GM21390 (cell line): ENCODE results near the gene CNTRL.

Experiments used
- ATAC-seq: cut with Tn5 transposase; IDR thresholded peaks from one replicate; pipeline ENCODE4 v1.9.1; 2021; ENCODE audit not compliant: unreplicated experiment

CNTRL gene

DNA sequence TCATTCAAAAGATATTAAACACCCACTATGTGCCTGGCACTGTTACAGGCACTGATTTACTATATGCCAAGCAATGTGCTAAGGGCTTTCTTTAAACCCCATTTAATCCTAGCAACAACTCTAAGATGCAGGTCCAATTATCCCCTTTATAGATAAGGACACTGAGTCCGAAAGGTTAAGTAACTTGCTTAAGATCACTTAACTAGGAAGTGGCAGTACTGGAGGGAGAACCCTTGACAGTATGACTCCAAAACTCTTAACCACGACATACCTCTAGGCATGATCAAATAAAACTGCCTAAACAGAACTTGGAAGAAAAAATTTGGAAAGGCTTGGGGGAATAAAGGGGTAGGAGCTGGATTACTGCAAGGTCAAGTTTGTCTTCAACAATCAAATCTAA, 125.2 kb downstream of the CNTRL start:
- no peak for ATAC-seq

DNA sequence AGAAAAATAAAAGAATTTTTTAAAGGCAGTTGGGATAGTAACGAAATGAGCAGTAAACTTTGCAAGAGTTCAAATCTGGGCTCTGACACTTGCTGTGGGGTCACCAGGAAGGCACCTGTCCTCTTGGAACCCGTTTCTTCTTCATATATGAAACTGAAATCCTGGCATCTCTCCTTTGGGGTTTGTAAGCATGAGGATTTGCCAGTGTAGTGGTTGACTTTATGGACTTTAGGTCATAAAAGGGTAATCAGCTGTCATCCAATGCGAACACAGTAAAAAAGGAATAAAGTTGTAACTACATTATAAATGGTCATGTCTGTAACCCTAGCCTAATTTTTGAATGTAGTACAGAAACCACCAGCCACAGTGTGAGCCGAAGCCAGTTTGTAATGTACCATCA, 125.6 kb downstream of the CNTRL start:
- no peak for ATAC-seq

DNA sequence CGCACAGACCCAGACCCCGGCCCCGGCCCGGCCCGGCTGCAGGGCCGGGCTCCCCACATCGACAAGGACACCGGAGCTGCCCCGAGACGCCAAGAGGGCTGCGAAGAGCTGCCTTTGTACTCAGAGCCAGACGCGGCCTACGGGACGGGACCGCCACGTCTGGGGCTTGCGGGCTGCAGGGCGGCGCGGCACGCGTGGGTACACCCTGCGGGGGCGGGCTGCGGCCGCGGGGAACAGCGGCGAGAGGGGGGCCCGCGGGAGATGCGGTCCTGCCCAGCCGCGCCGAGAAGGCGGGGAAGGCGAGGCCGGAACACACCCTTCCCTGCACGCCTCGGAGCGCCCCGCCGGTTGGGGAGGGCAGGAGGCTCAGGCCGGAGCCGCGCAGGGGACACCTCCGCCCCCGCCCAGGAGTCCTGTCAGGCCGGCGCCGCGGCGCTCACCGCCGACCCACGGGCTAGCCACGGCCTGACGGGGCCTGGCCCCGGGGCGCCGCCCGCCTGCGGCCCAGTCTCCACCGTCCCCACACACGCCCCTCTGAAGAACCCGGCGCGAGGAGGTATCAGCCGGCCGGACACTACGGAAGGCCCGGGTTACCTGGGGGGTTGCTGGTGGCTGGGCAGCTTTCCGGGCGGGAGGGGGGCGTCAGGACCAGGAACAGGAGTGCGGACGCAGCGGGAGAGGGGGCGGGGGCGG, 126.4 kb downstream of the CNTRL start:
- peak; percentile 18 for ATAC-seq

DNA sequence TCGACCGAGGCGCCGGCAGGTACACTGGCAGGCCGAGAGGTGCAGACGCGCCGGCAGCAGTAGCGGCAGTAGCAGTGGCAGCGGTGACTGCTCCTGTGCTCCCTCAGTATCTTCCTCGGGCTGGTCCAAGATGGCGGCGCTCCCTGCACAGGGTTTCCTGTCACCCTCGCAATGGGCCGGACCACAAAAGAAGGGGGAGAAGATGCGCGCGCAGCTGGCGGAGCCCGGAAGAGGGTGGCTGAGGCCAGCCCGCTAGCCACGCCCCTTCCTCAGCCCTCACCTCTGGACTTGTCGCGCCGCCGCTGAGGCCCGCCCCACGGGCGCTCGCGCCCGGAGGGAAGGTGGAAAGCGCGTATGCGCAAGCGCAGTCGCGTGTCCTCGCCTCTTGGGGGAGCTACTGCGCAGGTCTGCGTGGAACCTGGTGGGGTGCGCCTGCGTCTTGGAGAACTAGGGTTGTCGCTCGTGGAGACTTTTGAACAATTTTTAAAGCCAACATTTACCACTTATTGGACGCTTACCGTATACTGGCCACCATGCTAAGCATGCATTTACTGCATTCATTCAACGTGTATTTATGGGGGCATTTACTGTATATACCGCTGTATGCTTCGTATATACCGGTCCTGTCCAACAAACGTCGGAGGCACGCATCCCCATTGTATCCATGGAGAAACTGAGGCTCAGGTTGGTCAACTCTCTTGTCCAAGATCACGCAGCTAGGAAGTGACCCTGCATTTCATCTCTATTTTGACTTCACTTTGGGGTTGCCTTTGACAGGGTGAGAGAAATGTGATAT, 127.2 kb downstream of the CNTRL start, which contains the start of gene RAB14:
RAB14 (minus strand) TSS at position 132 of the 796 bp plus-strand sequence. CDS start 8,457 bp downstream, outside the sequence.
- ATAC-seq = peak; percentile 79

DNA sequence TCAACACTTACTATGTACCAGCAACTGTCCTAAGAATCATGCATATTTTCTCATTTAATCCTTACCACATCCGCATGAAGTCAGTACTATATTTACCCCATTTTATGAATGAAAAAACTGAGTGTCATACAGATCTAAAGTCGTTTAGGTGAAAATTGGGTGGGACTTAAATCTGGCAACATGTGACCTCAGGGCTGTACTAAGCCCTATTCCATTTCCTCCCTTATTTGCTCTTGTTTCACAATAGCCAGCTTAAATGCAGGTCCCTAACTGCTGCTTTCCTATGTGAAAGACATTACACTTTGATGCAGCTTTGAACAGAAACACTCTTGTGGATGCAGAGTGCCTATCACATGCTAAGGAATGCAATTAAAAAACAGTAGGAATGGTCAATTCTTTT, 129.4 kb downstream of the CNTRL start:
- ATAC-seq = no peak

DNA sequence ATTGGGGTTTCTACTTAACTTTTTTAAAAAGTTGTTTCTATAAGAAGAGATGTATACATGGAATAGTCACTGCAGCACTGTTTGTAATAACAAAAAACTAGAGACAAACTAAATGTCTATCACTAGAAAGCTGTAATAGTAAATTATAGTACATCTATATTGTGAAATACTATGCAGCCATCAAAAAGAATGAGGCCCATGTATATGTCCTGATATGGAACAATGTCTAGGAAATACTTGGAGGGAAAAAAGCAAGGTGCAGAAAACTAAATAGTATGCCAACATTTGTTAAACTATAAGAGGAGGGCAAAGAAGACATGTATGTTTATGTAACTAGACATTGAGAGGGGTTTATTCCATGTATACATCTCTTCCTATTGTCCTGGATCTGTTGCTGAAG, 129.9 kb downstream of the CNTRL start:
- ATAC-seq = no peak

DNA sequence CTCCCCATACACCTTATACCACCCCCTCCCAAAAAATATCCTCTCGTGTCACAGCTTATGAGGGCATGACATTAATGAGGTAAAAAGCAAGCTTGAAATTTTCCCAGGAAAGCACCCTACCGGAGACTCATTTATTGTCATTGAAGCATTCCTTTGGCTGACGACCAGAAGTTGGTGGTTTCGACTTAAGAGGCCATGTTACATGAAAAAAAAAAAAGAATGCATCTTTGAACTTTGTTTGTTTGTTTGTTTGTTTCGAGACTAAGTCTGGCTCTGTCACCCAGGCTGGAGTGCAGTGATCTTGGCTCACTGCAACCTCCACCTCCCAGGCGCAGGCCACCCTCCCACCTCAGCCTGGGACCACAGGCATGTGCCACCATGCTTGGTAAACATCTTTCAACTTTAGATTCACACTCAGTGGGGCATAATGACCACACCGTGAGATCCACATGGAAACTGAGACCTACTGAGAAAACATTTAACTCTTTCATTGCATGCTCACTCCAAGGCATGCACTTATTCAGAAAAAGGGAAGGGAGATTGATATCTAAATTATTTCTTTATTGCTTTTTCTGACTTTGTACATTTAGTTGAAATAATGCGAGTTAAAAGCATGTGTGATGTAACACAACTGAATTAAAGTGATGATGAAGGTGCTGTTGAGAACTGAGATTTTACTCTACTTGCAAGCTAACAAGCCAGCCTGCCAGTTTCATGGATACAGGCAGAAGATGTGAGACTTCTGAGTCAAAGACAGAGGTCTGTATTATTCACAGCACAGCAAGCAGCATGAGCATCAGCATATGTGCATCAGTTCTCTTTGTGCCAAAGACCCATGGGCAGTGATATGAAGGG, 132.0 kb downstream of the CNTRL start:
- peak; percentile 31 for ATAC-seq

DNA sequence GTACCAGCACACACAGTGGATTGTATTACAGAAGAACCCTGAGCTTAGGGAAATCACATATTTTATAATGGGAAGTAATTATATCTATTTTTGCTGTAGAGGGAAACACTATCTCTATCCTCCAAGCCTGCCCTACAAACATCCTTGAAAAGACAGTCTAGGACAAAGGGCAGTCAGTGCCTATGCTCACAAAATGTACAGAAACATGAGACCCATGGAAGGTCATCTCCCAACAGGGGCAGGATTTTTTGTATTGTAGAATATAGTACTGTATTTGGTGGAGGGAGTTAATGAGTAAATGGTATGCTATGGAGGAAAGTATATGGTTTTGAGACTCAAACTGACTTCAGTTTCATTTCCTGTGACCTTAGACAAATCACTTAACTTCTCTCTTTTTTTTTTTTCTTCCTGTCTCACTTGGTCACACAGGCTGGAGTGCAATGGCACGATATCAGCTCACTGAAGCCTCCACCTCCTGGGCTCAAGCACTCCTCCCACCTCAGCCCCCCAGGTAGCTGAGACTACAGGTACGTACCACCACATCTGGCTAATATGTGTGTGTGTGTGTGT, 132.7 kb downstream of the CNTRL start:
- ATAC-seq = peak; percentile 83

DNA sequence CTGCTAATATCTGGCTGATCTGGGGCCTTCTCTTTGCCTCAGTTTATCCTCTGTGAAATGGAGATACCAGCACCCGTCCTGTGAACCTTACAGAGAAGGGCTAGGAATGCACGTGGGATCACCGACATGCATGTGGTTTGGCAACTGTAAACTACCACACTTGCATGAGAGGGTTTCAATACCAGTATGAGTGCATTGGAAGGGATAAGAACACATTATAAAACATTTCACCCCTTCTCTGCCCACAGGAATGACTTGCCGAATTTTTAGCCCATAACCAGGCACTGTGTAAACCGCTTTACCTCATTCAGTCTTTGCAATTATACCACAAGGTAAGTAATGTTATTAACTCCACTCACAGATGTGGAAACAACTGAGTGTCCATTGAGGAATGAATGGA, 135.8 kb downstream of the CNTRL start:
- no peak for ATAC-seq

DNA sequence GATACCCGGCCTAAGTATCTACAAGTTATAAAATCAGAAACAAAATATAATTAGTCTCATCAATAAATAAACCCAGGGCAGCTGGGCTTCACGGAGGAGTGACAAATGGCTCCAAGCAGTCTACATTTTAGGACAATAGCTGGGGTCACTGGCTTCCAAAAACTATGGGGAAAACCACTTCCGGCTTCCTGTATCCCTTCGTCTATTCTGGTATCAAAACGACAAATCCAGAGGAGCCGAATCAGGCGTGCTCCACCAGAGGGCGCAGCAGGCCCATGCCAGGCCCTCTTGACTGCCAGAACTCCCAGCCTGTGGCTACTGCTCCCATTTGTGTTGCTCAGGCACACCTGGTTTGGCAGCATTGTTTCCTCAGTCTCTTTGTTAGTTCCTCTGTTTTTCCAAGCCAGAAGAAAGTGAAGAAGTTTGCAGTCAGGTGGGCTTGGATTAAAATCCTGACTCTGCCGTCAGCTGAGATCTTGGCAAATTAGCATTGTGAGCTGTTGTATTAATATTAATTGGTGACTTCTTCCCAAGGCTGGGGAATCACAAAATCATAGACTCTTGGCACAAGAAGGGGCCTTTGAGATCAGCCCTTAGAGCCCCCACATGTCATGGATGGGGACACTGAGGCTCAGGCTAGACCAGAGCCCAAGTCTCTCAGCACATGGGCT, 138.5 kb downstream of the CNTRL start:
- ATAC-seq = peak; percentile 73

DNA sequence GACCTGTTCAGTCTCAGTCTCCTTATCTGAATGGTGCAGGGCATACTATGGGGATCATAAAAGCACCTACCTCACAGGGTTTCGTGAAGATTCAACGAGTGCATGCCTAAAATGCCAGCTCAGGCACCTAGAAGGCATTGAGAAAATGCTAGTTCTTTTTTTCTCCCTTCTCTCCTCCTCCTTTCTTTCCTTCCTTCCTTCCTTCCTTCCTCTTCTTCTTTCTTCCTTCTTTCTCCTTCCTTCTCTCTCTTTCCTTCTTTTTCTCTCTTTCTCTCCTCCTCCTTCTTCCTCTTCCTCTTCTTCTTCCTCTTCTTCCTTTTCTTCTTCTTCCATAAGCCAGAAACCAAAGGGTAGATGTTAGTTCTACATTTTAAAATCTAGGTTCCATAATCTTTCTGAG, 139.2 kb downstream of the CNTRL start:
- ATAC-seq = no peak

DNA sequence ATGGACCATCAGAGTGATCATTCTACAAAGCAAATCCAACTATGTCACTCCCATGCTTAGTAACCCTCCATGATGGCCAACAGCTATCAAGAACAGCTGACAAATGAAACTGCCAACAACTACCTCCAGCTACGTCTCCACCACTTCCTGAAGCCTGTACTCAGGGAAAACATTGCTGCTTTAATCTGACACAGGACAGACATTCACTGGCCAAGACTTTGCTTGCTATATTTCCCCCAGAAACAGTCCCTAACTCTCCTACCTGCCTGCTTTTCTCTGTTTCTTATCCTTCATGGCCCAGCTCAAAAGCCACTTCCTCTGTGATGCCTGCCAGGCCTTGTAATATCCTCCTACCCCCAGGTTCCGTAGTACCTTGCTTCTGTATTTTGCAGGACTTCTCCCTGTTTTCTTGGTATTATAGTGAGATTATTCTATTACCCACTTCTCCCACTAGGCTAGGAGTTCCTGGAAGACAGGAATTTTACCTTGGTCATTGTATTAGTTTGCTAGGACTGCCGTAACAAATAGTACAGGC, 141.6 kb downstream of the CNTRL start:
- no peak for ATAC-seq

DNA sequence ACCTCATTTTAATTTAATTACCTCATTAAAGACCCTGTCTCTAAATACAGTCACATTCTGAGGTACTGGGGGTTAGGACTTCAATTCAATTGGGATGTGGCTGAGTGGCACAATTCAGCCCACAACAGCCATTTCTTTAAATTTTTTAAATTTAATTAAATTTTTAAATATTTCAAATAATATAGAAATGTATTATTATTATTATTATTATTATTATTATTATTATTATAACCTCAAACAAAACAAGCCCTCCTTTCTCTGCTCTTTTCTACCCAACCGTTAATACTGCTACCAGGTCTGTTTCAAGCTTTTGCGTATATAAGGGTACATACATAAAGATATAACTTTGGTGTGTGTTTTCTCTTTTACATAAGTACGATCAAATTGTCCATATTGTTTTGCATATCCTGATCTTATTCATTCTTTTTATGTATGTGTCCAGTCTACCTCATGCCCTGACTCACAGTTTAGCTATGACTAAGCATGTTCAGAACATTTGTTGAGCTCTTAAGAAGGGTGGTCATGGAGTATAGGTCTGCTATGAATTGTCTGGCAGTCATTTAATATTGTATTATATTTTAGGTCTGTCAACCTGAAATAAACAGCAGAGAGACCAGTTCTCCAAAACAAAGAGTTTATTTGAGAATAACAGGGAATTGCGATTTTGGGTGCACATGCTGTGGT, 143.0 kb downstream of the CNTRL start:
- peak; percentile 71 for ATAC-seq

DNA sequence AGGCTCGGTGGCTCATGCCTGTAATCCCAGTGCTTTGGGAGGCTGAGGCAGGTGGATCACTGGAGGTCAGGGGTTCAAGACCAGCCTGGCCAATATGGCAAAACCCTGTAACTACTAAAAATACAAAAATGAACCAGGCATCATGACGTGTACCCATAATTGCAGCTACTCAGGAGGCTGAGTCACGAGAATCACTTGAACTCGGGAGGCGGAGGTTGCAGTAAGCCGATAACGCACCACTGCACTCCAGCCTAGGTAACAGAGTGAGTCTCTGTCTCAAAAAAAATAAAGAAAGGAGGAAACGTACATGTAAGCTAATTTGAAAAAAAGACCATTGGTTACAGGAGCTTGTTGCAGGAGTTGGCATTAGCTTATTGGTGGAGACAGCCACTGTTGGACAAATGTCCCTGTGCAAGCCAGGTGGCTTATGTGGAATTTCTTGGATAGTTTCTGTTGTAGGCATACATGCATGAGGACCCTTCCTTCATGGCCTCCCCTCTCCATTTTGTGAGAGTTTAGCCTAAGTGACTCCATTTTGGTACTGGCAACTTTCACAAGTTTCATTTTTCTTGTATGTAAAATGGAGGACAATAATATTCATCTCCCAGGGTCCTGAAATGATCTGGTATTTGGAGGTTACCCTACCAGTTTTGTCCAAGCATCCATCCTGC, 143.7 kb downstream of the CNTRL start:
- ATAC-seq = peak; percentile 21

DNA sequence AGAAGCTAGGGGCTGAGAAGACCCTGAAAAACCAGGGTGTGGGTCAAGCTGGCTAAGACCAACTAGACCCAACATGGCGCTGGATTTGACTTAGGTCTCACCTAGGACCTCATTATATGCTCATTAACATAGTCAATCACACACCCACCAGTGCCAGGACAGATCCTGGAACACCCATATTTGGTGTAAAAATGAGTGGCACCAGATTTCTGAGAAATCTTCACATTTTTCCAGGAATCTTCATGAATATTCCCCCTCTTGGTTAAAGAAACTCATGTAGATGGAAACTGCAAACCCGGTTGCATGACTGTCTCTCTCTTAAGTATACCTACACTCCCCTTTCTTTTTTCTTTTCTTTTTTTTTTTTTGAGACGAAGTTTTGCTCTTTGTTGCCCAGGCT, 144.8 kb downstream of the CNTRL start:
- ATAC-seq = no peak

DNA sequence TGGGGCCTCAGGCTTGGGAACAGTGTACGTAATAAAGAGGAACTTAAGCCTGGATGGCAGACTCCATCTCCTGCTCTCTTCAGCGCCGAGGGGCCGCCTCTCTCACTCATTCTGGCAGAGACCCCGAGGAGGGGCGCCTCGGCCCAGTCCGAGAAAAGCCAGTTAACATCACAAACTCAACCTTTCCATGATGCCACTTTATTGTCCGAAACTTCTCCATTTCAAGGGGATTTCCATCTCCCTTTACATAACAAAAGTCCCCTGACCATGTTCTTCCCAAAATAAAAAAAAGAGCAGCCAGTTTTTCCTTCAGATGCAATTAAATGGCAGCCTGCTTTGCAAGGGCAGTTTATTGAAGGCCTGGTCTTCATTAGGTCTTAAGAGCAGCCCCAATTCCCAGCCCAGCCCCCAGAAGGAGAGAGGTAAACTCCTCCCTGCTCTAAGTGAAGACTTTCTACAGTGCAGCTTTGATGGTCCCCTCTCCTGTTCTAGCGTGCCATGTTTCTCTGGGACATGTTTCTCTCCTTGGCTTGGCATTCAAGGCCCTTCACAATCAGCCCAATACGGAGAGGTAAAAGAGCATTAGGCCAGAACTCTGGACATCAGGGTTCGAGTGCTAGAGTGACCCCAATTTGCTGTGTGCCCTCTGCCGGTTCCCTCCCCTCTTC, 146.4 kb downstream of the CNTRL start:
- ATAC-seq = no peak

DNA sequence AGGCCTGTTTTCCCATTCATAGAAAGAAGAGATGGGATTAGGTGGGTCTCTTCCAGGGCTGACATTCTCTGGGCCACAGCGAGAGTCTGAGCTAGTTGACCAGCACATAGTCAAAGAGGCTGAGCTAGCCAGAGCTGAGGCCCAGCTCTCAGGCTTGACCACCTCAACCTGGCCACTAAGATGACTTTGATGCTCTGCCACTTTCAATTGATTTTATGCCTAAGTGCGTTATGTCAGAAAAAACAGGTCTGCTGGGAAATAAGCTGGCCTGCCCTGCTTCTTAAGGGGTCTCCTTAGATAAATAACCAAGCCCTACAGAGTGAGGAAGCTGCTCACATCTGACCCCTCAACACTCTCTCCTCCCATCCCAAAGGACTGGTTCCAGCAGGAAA, 146.9 kb downstream of the CNTRL start:
- no peak for ATAC-seq

DNA sequence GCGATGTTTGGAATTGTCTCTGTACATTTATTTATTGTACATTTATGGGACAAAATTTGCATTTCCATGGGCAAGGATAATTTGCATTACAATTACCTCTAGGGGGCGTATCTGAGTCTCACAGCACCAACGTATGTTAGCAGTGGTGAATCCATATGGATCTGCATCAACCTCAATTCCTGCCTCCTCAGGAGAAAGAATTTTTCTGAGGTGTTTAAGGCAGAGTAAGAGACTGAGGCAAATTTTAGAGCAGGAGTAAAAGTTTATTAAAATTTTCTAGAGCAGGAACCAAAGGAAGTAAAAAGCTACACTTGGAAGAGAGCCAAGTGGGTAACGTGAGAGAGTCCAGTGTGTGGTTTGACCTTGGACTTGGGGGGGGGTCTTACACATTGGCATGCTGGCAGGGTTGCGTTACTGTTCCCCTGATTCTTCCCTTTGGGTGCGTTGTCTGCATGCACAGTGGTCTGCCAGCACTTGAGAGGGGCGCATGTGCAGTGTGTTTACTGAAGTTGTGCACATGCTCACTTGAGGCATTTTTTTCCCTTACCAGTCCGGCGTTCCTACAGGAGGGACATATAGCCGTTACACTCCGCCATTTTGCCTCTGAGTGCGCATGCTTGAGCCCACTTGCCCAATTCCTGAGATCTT, 147.9 kb downstream of the CNTRL start:
- no peak for ATAC-seq
